ENCODE measurements around the gene LYZL6.
A peak's percentile ranks its signal among the peaks of the same experiment; 100 is the strongest.
"Not testable (repeated sequence)": the region's sequence is repeated elsewhere in the genome, so short reads cannot be mapped to it uniquely, and the experiment has no call there.

The LYZL6 gene

DNA sequence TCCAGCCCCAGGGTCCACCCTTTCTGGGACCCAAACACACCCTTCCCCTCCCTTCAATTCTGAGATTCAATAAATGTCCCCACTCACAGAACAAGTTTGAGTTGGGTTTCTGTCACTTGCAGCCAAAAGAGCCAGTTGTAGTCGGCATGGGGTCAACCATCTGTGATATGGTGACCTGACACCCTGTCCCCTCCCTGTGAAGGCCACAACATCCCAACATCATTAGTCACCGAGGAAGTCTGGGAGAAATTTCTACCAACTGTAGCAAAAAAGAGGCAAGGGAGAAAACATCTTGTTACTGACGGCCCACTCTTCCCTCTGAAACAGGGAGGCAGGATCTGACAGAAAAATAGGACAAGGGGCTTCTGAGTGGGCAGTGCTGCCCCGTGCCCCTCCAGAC, 638 bp upstream of the LYZL6 start:
- no peak for DNase-seq

DNA sequence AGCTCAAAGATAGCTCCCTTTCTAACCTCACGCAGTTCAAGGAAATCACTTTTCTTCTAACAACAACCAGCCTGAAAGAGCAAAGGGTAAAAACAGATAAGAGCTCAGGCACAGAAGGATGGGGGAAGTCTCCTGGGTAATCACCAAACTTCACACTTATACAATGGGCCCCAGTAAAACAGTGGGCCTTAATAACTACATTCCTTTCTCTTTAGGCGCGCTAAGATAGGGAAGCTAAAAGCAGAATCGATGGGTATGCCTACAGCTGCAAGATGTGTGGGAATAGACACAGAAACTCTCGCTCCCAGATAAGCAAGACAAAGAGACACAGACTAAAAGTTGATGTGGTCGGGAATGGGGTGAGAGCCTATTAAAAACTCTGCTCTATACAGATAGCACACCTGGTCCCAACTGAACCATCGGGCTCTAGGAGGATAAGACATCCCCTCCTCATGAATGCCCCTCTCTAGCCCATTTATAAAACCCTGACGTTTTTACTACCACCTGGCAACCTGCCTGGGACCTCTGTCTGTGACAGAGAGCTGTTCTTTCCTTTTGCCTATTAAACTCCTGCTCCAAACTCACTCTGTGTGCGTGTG, 826 bp downstream of the LYZL6 start:
- DNase-seq, result peak; percentile 78

DNA sequence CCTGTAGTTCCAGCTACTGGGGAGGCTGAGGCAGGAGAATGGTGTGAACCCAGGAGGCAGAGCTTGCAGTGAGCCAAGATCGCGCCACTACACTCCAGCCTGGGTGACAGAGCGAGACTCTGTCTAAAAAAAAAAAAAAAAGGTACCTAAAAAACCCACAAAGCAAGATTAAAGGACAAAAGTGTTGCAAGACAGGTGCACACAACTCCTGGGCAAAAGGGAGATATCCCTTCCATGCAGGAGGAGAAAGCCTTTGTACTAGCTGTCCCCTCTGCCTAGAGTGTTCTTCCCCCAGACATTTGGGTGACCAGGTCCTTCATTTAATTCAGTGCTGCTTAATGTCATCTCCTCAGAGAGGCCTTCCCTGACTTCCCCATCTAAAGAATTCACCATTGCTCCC, 5.0 kb downstream of the LYZL6 start:
- not testable (repeated sequence) for DNase-seq

DNA sequence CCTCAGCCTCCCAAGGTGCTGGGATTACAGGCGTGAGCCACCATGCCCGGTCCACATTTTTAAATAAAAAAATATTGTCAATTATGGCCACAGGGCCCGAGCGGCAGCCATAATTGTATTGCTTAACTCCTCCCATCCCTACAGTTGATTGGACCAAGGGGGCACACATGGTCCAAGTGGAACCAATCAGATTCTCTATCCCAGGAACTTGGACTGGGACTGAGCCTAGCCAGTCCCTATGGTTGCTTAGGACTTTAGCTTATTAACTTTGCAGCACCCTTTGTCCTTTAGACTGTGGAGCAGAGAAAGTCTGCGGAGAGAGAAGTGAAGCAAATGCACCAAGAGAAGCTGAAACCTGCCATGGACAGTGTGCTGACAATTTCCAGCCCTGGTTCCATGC, 7.5 kb downstream of the LYZL6 start:
- DNase-seq, result no peak

DNA sequence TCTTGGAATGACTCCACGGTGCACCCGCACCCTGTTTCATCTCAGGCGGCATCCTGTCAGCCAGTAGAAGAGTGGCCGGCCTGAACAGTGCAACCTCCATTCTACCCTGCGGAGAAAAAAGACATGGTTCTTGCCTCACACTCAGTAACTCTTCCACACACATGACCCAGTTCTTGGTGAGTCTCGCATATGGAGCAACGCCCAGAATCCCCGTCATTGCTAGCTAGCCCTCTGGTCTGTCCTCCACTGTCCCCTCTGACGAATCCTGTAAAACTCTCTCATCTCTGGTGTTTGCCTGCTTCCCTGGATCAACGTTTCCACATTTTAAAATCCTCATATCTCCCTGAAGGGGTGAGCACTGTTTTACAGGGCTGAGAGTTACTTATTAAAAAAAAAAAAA, 8.8 kb downstream of the LYZL6 start:
- no peak for DNase-seq

DNA sequence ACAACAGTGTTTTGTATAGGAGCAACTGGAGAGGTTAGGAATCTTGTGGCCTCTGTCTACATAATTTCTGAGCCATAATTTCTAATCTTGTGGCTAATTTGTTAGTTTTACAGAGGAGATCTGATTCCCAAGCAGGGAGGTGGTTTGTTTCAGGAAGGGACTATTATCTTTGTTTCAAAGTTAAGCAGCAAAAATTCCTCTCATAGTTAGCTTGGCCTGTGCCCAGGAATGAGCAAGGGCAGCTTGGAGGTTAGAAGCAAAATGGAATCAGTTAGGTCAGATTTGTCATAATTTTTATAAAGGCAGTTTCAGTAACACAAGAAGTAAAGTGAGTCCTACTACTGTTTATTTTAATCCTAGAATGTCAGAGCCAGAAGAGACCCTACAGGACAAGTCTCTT, 10.9 kb downstream of the LYZL6 start:
- no peak for DNase-seq

DNA sequence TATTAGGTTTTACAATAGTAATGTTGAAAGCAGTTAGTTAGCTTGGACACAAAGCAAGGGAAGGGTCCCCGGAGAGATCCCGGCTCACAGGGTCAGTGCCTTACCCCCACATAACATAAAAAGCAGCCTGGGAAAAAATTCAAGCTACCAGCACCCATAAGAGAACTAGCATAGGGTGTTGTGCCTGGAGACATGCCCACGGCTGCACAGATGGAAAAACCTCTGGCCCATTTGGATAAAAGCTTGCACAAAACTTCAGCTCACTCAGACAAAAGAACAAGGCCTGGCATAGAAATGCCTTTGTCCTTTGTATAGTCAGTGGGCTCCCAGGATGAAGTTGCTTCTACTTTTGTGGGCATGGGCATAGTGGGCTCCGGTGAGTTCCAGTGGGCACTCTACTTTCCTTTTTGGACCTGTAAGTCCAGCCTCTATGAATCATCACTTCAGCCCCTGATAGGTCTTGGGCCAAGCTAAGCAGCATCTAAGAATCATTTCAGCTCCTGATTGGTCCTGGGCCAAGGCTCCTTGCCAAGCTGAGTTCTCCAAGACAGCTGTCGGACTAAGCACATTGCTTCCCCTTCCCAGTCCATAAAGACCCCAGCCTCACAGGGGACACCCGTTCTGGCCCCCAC, 11.6 kb downstream of the LYZL6 start:
- DNase-seq, result no peak

DNA sequence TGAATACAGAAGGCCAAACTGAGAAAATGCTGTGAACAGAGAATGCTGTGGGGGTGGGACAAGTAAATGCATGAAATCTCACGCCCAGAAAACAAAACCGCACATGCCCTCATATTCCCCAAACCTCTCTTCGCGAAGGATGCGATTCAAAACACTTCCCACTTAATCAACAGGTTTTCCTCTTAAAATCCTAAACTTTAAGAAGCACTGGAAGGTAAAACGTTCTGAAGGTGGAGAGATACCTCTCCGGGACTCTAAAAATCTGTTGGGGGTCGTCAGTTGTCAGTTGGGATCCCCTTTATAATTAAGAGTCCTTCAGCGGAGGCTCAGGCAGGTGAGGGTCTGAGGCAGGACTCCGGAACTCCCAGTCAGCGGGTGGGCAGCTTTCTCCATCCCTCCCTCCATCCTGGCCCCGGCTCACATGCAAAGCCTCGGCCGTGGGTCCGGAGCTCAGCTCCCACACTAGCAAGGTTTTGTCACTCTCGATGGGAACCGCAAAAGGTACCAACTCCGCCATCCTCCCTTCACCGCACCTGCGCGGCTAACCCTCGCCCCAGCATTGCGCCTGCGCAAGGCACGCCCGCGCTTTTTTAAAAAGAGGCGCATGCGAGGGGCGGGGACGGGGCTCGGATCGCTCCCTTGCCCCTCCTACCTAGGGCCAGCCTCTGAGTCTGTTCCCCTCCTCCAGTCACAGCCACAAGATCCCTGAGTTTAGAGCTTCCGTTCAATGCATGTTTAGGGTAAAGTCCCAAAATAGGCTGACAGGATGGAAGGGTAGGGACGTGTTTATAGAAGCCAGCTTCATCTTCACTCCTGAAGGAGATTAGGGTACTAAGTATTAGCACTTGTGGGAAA, 13.1 kb downstream of the LYZL6 start, which contains the start of gene RDM1:
Gene RDM1, minus strand, starts transcription at position 563 of the 855 bp plus-strand sequence. Its CDS starts 46 bp downstream, at position 517.
- peak; percentile 95 for DNase-seq

DNA sequence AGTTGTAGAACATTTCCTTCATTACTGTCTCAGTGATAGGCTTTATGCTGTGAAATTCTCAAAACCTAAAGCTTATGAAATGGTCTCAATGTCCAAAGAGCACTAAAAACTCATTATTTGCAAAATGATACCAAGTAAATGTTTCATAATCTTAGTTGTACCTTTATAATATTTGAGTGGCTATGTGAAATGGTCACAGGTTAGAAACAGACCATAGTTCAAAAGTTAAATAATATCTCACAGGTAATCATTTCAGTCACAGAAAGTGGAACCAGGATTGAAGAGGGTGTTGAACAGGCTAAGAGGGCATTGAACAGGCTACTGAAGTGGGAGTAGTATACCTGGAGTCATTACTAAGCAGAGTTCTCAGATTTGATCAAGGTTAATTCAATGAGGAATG, 15.8 kb downstream of the LYZL6 start:
- no peak for DNase-seq

DNA sequence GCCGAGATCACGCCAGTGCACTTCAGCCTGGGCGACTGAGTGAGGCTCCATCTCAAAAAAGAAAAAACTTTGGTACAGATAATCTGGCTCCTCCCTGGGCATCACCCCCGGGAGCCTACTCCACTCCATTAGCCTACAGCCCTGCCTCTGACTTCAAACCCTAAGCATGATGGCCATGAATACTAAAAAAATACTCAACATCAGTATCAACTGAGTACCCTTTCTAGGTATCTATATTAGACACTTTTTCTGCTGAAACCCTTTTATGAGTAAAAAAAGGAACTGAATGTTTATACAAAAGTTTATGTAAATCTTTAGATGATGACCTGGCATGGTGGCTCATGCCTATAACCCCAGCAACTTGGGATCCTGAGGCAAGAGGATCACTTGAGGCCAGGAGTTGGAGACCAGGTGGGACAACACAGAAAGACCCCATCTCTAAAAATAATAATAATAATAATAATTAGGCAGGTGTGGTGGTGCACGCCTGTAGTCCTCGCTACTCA, 19.9 kb downstream of the LYZL6 start:
- no peak for DNase-seq

DNA sequence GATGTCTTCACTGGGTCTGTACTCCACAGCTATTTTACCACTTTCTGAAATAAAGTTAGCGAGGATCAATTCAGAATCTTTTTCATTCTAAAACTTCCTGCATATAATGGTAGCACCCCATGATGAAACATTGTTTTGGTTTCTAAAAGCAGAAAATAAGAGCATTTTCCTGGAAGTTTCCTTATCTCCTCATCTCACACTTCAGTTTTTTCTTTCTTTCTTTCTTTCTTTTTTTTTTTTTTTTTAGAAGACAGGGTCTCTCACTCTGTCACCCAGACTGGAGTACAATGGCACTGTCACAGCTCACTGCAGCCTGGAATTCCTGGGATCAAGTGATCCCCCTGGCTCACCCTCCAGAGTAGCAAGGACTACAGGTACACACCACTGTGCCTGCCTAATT, 23.3 kb downstream of the LYZL6 start:
- no peak for DNase-seq

DNA sequence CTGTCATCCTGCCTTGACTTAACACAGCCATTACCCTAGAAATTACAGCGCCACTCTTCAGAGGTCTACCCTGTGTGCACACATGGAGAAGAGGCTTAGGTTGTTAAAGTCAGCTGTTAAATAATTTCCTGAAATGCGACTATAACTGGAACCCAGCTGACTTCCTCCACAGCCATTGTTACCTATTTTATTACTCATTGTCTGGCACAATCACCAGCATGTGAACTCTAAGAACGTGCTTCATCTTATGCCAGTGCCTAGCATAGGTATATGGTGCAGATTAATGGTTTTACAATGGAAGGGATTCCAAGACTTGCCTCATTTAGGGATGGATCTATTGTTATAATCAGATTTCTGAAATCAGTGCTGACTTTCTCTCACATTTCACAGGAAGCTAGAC, 24.8 kb downstream of the LYZL6 start:
- DNase-seq, result no peak

DNA sequence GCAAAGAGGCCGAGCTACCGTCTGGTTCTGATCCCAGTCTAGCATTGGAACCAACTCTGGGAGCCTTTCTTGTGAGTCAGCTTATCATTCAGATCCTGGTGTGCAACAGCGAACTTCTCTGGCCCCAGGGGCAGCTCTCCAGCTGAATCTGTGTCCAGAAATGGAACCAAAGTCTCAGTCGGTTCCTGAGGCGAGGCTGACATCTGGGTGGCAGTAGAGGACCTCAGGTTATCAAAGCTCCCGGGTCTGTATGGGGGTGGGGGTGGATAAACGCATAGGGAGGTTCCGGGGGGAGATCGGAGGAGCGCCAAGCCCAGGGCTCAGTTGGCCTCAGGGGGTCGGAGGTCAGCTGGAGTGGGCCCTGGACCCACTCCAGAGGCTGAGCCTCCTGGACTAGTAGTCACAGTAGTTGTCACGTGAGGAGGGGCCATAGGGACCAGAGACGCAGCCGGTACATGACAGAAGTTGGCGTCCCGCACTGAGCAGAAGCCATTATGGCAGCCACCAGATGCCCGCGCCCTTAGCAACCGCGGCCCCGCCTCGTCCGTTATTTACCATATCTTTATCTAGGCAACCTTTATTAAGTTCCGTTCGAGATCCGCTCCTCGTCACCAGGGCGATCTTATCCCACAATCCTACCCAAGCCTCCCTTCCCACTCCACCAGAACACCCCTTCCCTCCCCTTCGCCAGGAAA, 25.8 kb downstream of the LYZL6 start:
- no peak for DNase-seq

DNA sequence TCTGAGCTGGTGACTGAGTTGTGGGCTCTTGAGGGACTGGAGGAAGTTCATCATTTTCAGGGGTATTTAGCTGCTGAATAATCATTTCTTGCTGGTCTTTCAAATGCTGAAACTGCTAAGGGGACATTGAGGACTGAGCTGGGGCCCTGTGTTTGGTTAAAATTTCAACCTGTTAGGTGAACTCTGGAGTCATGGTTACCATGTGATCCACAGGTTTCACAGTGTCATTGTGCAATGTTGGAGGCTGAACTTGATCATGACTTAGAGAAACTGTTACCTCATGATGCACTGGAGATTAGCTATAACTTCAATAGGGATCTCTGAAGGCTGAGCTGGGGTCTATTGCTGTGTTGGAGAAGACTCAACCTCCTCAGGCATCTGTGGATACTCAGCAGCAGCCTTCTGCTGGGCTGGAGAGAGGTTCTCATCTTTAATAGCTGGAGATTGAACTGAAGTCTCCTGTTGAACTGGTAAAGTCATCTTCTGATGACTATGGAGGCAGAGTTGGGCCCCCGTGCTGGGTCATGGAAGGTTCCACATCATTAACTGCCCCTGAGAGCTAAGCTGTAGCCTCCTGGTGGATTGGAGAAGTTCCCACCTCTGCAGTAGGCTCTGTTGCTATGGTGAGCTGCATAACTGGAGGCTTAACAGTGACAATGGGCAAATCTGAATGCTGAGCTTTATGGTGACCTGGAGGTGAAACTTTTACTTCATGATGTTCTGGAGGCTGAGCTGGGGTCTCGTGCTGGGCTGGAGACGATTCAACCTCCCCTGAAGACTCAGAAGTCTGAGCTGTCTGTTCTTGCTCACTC, 28.2 kb downstream of the LYZL6 start:
- DNase-seq, result no peak

DNA sequence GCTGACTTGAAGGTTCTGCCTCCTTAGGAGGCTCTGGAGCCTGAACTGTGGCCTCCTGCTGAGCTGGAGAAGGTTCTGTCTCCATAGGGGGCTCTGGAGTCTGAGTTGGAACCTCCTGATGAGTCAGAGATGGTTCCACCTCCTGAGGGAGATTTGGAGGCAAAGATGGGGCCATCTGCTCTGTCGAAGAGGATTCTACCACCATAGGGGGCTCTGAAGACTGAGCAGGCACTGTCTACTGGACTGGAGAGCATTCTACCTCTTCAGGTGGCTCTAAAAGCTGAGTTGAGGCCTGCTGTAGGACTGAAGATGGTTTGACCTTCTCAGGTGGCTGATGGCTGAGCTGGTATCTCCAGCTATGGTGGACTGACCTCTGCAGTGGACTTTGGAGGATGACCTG, 29.2 kb downstream of the LYZL6 start:
- DNase-seq, result no peak

DNA sequence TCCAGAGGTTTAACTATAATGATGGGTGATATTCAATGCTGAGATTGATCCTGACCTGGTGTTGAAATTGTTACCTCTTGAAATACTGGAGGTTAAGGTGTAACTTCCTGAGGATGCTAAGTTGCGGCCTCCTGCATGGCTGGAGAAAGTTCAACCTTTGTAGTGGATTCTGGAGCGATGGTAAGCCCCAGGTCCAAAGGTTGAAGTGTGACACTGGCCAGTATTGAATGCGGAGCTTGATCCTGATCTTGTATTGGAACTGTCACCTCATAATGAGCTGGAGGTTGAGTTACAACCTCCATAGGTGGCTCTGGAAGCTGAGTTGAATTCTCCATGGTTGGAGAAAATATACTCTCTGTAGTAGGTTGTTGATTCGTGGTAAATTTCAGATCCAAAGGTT, 29.9 kb downstream of the LYZL6 start:
- DNase-seq, result no peak

DNA sequence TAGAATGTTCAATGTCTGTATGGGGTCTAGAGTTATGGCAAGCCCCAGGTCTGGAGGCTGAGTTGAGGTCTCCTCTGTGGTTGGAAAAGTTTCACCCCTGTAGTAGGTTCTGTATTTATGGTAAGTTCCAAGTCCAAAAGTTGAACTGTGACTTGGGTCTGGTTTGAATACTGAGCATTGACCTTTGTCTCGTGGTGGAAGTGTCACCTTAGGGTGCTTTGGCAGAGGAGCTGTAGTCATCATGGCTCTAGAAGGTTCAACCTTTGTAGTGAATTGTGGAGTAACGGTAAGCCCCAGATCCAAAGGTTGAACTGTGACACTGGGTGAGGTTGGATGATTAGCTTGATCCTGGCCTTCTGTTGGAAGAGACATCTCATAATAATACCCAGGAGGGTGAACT, 30.6 kb downstream of the LYZL6 start:
- DNase-seq, result no peak

DNA sequence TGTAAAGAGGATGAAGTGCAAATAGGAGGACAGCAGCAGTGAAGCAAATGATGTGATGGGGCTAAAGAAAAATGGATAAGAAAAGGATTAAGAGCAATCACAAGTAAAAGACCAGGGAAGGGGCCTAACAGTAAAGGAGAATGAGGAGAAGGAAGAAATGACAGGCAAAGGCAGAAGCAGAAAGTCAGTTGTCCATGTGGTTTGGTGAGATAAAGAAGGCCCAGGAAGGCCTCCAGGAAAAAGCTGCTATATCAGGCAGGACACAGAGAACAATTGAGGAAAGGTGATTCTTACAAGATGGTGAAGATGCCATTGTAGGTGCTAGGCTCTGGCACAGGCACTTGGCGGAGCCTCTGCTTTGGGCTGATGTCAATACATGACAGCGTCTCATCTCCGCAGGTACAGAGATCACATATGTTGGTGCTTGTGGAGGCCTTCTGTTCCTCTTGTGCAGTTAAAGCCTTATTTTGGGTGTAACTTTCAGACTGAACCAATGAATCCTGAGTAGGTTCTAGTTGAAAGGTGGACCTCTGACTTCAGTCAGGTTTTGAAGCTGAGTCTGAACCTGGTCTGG, 31.1 kb downstream of the LYZL6 start:
- DNase-seq, result peak; percentile 67

DNA sequence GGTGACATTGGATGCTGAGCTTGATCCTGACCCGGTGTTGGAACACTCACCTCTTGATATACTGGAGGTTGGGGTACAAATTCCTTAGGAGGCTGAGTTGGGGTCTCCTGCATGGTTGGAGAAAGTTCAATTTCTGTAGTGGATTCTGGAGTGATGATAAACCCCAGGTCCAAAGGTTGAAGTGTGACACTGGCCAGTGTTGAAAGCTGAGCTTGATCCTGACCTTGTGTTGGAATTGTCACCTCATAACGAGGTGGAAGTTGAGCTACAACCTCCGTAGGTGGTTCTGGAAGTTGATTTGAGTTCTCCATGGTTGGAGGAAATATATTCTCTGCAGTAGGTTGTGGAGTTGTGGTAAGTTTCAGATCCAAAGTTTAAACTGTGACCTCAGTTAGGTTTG, 34.1 kb downstream of the LYZL6 start:
- no peak for DNase-seq

DNA sequence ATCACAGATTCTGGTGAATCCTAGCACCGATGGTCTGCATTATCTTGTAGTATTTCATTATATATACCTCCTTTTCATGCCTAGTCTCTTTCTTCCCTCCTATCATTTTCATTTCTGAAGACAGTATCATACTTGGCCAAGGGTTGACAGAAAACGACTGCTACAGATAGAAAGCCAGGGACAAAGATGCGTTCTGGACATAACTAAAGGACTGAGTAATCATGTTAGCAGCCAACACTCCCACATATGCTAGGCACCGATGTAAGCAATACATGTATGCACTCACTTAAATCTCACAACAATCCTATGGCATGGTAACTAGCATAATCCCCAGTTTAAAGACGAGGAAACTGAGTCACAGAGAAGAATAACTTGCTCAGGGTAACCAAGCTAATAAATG, 35.8 kb downstream of the LYZL6 start:
- no peak for DNase-seq

DNA sequence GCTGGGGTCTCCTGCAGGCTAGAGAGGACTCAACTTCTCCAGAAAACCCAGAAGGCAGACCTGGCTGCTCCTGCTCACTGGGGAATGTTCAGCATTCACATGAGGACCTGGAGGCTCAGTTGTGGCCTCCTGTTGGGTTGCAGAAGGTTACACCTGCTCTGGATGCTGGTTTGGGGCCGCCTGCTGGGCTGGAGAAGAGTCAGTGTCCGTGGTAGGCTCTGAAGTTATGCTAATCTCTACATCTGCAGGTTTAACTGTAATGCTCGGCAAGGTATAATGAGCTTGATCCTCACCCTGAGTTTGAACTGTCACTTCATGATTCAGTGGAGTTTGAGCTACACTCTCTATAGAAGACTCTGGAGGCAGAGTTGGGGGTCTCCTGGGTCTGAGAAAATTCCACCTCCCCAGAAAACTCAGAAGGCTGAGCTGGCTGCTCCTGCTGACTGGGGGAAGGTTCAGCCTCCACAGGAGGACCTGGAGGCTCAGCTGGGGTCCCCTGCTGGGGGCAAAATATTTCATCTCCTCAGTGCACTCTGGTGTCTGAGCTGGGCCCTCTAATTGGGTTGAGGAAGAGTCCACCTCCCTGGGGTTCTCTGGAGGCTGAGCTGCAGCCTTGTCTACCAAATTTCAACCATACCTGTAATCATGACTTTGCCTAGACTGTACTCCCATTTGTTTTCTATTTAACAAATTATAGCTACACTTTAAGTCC, 36.4 kb downstream of the LYZL6 start:
- DNase-seq, result no peak

Measured in hematopoietic multipotent progenitor cell treated with erythropoietin and hydrocortisone succinate and interleukin-3 and kit ligand, for 4 days (in vitro differentiated cells).